Skin of body (tissue), 2 donors: ENCODE data around the gene MMEL1. TPM values are rescaled to one million over a fixed set of nuclear protein-coding genes. Genes with fewer than 3 reads are reported as not detected.

Experiments
- DNase-seq: peaks from one replicate; lab custom pipeline; 2025; lab: John Stamatoyannopoulos, UW
- total RNA-seq: library from RNA; depleted of rRNA; stranded (reverse); fragments of >200 nt; gene quantifications from one replicate; pipeline ENCODE4 v1.2.3, GENCODE V29; 2014

MMEL1 gene
- total RNA-seq, 1 donor from 2014 or later = 1.3 TPM

DNA sequence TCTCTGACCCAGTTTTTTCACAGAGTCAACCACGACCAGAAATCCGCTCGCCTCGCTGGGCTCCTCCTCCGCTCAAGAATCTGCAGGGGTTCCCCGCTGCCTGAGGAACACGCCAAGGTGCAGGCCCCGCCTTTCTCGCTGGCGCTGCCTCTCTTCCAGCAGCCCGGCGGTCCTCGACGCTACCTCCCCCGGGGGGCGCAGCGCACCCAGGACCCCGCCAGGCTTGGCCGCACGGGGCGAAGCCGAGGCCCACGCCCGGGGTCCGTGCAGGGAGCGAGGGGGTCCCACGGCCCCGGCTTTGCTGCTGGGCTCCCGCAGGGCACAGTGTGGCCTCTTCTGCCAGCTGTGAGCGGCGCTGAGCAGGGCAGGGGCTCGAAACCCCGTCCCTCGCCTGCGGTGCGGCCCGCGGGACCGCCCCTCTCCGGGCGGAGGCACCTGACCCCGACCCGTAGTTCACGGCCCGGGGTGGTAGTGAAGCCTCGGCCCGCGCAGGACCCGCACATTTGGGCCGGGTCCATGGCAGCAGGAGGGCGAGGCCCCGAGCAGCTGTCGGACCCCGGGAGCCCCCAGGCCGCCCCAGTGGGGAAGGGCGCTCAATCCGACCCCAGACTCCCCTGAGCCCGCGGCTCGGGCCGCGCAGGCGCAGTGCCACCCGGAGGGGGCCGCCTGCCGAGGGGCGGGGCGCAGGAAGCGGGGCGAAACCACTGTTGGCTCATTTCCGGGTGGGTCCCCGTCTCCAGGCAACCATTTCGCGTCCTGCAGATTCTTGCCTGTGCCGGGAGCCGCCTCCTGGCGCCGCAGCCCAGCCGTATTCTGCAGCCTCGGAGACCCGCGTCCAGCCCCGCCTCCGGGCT is 10.0 kb upstream of the MMEL1 start:
- DNase-seq = peak; percentile 85

DNA sequence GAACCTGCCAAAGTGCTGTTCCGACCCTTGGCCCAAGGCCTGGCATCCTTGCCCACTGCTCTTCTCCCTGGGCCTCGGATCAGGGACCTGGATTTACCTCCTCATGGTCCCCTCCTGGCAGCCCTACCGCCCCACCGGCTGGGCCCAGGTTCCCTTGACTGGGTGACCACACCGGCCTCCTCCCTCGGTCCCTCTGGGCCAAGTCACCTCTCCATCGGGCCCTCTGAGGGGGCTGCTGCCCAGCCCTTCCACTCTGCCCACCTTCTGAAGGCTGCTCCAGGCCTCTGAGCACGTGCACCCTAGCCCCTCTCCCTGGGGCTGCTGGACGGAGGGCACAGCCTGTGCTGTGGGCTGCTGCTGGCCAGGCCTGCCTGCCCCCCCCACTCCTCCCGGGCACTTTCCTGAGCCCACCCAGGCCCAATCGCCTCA is 9.3 kb upstream of the MMEL1 start:
- no peak for DNase-seq

DNA sequence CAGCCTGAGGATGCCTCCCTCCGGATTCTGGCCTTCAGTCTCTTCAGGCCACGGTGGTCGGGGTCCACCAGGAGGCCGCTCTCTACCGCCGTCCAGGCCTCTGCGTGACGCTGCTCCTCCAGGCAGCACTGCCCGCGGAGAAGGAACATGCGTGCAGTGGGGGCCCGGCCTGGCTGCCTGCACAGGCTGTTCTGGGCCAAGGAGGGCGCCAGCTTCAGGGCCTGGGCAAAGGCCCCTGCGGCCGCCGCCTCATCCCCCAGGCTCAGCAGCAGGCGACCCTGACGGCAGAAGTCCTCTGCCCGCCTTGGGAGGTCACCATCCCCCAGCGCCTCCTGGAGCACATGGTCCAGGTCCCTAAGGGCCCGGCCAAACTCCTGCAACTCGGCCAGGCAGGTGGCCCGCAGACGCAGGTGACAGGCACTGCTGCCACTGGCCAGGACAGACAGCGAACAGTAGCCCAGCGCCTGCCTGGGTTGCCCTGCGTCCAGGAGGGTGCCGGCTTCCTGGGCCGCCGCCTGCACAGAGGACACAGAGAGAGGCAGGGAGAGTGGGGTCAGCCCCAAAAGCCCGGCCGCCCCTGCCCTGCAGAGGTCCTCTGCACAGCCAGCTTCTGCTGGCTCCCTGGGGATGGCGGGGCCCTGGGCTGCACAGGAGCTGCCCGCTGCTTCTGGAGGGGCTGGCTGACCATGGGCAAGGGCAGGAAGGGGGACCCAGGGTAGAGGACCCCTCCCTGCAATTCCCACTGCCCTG is 8.7 kb upstream of the MMEL1 start:
- DNase-seq = no peak

DNA sequence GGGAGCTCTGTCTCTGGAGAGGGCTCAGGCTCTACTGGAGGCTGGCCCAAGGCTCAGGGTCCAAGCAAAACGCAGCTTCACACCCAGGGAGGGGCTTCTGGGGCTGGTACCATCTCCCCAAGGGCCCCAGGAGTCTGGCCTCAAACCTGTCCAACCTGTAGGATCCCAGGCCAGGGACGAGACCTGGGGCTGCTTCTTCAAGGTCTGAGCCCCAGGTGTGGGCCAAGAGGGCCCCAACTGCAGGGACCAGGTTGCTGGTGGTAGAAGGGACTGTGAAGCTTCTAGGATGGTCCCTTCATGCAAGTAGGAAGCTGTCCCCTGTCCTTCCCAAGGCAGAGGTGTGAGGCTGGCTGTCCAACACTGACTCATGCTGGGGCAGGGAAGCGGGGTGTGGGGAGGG is 7.8 kb upstream of the MMEL1 start:
- no peak for DNase-seq

DNA sequence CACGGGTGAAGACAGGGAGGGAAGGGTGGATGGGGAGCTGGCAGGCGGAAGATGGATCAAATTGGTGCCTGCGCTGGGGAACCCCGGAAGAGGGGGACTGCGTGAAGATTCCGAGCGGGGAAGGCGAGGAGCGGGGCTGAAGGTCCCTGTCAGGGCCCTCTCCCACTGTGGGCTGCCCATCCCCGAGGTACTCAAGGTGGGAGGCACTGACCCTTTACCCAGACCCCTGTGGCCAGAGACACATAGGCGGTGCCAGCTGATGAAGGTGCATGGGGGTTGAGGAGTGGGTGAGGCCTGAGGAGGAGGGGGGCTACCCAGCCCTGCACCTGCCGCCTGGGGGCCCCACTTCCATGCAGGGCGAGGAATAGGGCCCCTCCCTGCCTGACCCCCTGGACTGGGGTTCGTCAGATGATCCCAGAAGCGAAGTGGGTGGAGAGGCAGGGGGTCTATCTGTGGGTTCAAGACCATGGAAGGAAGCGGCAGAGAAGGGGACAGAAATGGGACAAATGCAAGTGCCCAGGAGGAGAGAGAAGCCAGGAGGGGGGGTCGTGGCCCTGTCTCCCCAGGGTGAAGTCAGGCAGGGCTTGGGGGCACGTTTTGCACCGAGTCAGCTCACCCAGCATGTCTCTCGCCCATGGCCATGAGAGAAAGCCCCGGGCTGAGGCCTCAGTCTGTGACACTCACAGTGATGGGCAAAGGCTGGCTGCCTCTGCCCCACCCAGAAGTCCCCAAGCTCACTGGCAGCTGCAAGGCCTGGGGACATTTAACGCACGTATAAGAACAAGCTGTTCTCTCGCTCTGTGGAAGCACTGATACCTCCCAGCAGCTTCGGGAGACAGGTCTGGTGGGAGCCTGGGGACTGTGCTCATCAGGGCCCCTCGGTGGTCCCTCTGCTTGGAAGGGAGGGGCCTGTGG is 7.0 kb upstream of the MMEL1 start:
- no peak for DNase-seq

DNA sequence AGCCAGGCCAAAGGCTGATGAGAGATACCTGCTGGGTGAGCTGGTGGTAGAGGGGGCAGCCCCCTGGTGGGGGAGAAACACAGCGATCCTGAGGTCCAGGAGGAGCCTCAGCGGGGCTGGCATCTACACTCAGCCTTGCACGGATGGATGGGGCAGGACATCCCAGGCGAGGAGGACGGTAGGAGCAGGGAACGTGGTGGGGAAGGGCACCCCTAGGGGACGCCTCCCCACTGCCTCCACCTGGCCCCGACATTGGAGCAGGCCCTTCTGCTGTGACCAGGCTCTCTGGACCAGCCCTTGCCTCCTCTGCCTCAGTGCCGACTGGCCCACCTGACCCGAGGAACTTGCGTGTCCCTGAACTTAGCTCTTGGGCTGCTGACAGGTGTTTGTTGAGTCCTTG is 6.4 kb upstream of the MMEL1 start:
- no peak for DNase-seq

DNA sequence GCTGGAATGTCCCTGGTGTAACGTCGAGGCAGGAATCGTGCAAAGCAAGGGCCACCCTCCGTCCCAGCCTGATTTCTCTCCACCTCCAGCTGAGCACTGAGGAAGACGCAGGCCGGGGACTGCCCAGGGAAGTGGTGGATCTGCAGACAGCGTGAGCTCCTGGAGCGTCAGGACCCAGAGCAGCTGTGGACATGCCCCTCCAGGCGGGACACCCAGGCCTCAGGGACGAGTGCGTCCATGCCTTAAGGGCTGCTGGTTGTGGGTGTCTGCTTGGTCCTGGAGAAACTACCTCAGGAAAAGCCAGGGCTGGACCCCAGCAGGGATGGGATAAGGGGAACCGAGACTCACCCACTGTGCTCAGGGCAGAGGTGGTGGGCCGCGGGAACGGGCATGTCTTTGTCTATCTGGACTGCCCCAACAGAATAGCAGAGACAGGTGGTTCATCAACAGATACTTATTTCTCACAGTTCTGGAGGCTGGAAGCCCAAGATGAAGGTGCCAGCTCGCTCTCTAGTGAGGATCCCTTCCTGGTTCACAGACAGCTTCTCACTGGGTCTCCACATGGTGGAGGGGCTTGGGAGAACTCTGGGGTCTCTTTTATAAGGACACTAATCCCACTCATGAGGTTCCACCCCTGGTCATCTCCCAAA is 5.8 kb upstream of the MMEL1 start:
- no peak for DNase-seq

DNA sequence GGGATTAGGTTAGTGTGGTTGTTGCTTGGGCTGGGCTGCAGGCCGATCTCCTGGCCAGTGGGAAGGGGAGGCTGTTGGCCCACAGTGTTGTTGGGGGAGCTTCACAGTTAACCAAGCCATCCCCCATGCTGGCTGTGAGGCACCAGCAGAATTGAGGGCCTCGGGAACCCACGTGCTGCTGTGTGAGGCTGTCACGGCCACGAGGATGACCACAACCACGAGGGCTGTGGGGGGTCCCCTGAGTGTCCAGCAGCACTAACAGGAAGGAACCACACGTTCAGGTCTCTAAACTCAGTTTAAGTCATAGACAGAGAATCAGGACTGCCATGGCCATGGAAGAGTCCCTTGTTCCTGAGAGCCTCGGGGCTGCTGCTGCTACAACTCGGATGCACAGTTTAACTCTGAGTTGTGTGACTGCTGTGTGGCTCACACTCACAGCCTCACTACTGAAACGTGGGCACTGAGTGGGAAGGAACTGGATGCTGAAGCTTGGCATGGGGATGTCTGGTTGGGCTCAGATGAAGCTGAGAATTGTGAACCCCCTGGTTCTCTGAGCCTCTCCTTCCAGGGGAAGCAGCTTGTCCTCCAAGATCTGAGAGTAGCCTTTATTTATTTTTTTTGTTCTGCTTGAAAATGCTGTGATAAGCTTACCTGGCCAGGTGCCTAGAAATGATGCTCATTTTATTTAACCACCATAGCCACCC is 4.8 kb upstream of the MMEL1 start:
- DNase-seq = no peak

DNA sequence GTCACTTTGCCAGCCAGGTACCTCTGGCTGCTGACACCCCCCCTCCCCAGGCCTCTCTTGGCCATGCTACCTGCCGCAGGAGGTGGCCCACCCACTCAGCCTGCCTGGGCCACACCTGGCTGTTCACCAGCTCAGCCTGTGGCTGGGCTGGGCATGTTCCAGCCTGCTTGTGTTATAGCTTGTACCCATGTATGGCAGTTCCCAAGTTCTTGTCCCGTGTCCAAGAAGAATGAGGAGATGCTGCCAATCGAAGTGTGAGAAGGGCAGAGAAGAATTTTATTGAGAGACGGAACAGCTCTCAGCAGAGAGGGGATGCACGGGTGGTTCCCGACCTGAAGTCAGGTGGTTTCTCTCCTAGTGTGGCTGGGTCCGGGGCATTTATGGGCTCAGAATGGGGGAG is 3.9 kb upstream of the MMEL1 start:
- no peak for DNase-seq

DNA sequence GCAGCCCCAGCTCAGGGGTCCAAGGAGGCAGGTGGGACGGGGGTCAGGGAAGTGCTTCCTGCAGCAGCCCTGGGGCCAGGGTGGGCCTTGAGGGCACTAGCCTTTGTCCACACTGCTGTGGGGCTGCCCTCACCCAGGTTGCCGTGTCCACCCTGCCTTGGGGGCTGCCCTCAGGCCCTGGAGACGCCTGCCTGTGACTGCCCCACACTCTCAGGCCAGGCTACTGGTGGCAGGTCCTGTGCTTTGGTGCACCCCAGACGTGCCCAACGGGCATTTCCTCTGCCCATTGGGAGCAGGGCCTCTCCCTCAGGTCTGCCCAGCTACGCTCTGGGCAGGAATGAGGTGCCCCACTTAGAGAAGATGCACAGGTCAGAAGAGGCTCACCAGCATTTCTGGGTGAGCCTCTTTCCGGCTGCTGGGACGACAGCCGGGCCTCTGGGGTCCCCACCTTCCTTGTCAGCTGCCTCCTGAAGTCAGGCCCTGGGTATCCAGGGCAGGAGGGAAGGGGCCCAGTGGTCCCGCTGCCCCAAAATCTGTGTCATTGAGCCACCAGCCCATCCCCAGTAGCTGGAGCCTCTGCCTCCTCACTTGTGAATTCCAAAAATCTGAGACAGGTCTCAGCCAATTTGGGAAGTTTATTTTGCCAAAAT is 2.7 kb upstream of the MMEL1 start:
- DNase-seq = no peak

DNA sequence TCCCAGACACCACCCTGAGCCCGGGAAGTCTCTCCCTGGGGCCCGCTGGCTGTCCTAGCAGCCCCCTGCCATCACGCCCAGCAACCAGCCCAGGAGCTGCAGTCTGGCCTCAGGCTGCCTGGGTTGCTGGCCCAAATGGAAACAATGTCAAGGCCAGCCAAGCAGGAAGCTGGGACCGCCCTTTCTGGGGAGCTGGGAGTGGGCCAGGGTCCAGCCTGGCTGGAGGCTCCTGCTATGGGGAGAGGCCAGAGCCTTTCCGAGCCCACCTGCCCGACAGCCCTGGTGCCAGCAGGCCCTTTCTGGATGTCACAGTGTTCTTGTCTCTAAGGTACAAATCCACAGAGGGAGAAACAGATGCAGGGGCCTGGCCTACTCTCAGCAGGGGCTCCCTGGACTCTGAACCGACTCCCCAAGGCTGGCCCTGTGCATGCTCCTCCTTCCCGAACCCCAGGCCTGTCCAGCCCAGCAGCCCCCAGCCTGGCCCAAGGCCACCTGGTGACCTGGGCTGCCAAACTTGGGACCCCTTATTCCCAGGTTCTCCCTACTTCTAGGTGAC is 1.2 kb upstream of the MMEL1 start:
- DNase-seq = no peak

DNA sequence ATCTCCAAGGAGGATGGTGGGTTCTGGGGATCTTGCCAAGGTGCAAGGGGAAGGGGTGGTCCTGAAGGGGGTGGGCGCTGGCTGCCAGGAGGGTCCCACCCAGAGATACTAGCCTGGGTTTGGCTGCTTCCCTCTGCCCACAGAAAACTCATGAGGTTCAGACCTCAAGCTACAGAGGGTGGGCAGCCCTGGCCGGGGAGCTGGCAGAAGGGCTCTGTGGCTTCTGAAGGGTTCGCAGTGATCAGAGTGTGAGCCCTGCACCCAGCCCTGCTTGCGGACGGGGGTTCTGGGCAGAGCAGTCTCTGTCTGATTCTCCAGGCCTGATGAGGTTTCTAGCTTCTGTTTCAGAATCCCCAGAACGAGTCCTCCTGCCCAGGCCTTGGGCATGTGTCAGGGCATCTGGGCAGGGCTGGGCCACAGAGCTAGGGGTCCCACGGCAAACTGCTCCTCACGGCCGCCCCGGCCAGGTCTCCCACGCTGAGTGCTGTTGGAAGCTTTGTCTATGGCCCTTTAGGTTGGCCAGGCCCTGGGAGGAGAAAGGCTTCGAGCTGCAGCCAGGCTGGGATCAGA is 635 bp upstream of the MMEL1 start:
- no peak for DNase-seq

DNA sequence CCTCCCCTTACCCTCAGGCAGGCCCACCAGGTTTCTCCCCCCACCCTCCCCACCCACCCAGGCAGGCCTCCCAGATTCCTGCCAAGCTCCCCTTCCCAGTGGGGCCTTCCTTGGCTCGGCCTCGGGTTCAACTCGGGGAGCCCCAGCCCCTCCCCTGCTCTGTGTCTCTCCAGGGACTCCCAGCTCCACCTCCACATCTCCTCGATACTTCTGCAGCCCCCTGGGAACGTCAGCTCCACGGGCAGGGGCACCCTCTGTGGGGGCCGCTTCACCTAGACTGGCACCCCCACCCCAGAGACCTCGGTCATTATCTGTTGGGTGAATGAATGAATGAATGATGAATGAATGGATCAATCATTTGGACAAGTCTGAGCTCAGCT is 775 bp downstream of the MMEL1 start:
- DNase-seq = no peak

DNA sequence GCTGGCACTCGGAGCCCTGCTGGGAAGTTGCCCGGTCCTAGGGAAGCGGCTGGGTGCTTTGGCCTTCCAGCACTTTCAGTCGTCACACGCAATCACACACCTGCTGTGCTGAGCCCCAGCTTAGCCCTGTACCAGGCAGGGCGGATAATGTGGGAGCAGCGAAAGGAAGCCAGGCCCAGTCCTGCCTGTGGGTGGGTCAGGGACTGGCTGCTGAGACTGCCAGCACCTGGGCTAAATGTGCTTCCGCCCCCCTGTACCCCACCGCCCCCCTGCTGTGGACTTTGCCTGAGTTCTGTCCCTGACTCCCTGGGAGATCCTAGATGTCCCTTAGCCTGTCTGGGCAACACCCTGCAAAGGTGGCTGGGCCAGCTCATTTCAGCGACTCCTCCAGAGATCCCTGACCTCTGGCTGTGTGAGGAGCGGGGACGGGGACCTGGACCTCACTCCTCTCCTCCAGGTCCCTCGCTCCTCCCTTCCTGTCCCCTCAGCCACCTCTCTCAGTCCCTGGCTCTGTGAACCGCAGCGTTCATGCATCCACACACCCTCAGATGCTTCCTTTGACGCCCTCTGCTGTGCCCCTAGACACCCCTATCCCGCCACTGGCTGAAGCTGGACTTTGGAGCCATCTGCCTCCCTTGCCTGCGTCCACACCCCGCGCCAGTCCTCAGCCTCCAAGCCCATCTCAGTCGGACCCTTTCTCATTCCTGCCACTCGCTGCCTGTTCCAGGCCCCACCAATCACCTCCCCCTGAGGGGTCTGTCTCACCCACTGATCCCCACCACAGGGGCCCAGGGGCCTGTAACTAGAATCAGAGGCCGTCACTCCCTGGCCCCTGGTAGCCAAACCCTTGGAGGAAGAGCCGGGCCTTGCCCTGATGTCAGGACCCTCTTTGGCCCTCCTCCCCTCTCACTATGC is 1.4 kb downstream of the MMEL1 start:
- DNase-seq = no peak

DNA sequence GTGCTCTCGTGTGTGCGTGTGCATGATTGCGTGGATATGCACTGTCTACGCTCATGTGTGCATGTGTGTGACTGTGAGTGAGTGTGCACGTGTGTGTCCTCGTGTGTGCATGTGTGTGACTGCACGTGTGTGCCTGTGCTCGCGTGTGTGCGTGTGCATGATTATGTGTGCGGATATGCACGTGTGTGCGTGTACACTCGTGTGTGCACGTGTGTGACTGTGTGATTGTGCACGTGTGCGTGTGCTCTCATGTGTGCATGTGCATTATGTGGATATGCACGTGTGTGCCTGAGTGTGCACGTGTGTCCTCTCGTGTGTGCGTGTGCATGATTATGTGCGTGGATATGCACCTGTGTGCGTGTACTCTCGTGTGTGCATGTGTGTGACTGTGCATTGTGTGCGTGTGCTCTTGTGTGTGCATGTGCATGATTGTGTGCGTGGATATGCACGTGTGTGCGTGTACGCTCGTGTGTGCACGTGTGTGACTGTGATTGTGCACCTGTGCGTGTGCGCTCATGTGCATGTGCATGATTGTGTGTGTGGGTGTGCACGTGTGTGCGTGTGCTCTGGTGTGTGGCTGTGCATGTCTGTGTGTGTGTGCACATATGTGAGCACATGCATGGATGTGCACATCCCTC is 2.2 kb downstream of the MMEL1 start:
- DNase-seq = no peak

DNA sequence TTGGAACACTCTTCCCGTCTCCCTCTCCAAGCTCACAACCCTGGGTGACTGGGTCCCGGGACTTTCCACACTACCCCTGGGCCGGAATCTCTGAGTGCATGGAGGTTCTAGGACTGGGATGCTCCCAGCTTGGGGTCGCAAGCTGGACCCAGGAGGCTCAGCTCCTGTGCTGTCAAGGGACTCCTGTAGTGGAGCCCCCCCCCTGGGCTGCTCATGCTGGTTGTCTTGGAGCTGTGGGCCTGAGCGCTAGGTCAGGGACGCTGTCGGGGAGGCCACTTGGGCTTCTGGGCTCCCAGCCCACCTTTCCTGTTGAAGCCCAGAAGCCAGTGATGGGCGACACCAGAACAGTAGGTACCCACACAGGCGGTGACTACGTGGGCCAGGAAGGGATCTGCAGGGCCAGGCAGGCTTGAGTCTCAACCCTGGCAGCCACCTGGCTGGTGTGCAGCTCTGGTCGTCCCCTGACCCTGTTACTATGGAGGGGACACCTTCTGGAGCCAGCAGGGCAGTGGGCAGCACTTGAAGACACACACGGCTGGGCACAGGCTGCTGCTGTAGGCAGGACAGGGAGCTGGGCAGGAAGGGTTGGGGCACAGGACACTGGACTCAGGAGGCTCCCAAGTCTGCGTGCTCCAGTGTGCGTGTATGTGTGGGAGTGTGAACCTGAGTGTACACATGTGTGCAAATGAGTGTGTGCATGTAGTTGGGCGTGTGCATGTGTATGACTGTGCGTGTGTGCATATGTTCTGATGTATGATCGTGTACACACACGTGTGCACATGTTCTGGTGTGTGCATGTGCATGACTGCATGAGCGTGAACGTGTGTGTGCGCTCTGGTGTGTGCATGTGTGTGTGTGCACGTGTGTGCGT is 3.0 kb downstream of the MMEL1 start:
- no peak for DNase-seq
